HEK293 (cell line): ENCODE measurements around the gene IL17RC.
A peak's percentile ranks its signal among the peaks of the same experiment; 100 is the strongest.

Experiments used
- GLIS1 ChIP-seq: fragments of 450-650 bp; formaldehyde crosslinking; IDR thresholded peaks from 2 replicates; pipeline ENCODE4 v1.5.1; 2016; ENCODE audit warnings: missing biosample characterization, missing genetic modification characterization
- KLF16 ChIP-seq: fragments of 450-650 bp; formaldehyde crosslinking; IDR thresholded peaks from 2 replicates; pipeline ENCODE4 v1.5.1; 2017; ENCODE audit warnings: missing biosample characterization, missing genetic modification characterization
- KLF9 ChIP-seq: fragments of 450-650 bp; formaldehyde crosslinking; IDR thresholded peaks from 2 replicates; pipeline ENCODE4 v1.5.1; 2016; ENCODE audit warnings: missing biosample characterization, missing genetic modification characterization, low read depth
- MEIS1 ChIP-seq: sonication (generic); formaldehyde crosslinking; IDR thresholded peaks from 2 replicates; pipeline ENCODE4 v1.8.1; 2022; ENCODE audit warnings: missing genetic modification reagents, mild to moderate bottlenecking, borderline replicate concordance
- SALL2 ChIP-seq: fragments of 450-650 bp; formaldehyde crosslinking; IDR thresholded peaks from 2 replicates; pipeline ENCODE4 v1.5.0; 2017; ENCODE audit warnings: missing biosample characterization, mild to moderate bottlenecking, missing genetic modification characterization, borderline replicate concordance
- TCF7L2 ChIP-seq: IDR thresholded peaks from 2 replicates; pipeline ENCODE4 v1.6.1; 2011; ENCODE audit warnings: low read depth, mild to moderate bottlenecking, inconsistent platforms, low read length, moderate library complexity, borderline replicate concordance
- ZBTB7A ChIP-seq: fragments of 450-650 bp; formaldehyde crosslinking; IDR thresholded peaks from 2 replicates; pipeline ENCODE4 v1.5.1; 2016; ENCODE audit warnings: low read depth, missing biosample characterization, missing genetic modification characterization
- ZFHX2 ChIP-seq: fragments of 450-650 bp; formaldehyde crosslinking; conservative IDR thresholded peaks from 2 replicates; pipeline ENCODE4 v1.5.1; 2016; ENCODE audit warnings: missing biosample characterization, missing genetic modification characterization
- ZIC2 ChIP-seq: fragments of 450-650 bp; formaldehyde crosslinking; IDR thresholded peaks from 2 replicates; pipeline ENCODE4 v1.5.1; 2016; ENCODE audit warnings: missing biosample characterization, missing genetic modification characterization
- ZNF10 ChIP-seq: fragments of 450-650 bp; formaldehyde crosslinking; IDR thresholded peaks from 2 replicates; pipeline ENCODE4 v1.5.1; 2017; ENCODE audit warnings: missing biosample characterization, missing genetic modification characterization
- ZNF112 ChIP-seq: fragments of 450-650 bp; formaldehyde crosslinking; IDR thresholded peaks from 2 replicates; pipeline ENCODE4 v1.5.0; 2017; ENCODE audit warnings: missing biosample characterization, missing genetic modification characterization
- ZNF138 ChIP-seq: fragments of 450-650 bp; formaldehyde crosslinking; IDR thresholded peaks from 2 replicates; pipeline ENCODE4 v1.5.1; 2016; ENCODE audit warnings: missing biosample characterization, missing genetic modification characterization, borderline replicate concordance
- ZNF146 ChIP-seq: fragments of 450-650 bp; formaldehyde crosslinking; IDR thresholded peaks from 2 replicates; pipeline ENCODE4 v1.5.1; 2016; ENCODE audit warnings: missing biosample characterization, missing genetic modification characterization
- ZNF184 ChIP-seq: fragments of 450-650 bp; IDR thresholded peaks from 2 replicates; pipeline ENCODE4 v1.5.1; 2018; ENCODE audit warnings: missing biosample characterization, mild to moderate bottlenecking, missing genetic modification characterization
- ZNF341 ChIP-seq: fragments of 450-650 bp; formaldehyde crosslinking; IDR thresholded peaks from 2 replicates; pipeline ENCODE4; 2016; ENCODE audit warnings: low read depth, missing biosample characterization, missing genetic modification characterization
- ZNF416 ChIP-seq: fragments of 450-650 bp; formaldehyde crosslinking; IDR thresholded peaks from 2 replicates; pipeline ENCODE4 v1.5.1; 2016; ENCODE audit warnings: missing biosample characterization, missing genetic modification characterization
- ZNF529 ChIP-seq: fragments of 450-650 bp; formaldehyde crosslinking; IDR thresholded peaks from 2 replicates; pipeline ENCODE4 v1.5.1; 2017; ENCODE audit warnings: missing genetic modification characterization, missing biosample characterization; ENCODE audit not compliant: insufficient replicate concordance
- ZNF624 ChIP-seq: fragments of 450-650 bp; formaldehyde crosslinking; IDR thresholded peaks from 2 replicates; pipeline ENCODE4 v1.5.1; 2017; ENCODE audit warnings: missing biosample characterization, missing genetic modification characterization
- ZNF664 ChIP-seq: fragments of 450-650 bp; formaldehyde crosslinking; IDR thresholded peaks from 2 replicates; pipeline ENCODE4 v1.5.1; 2016; ENCODE audit warnings: missing biosample characterization, missing genetic modification characterization
- ZNF768 ChIP-seq: fragments of 450-650 bp; formaldehyde crosslinking; IDR thresholded peaks from 2 replicates; pipeline ENCODE4 v1.5.1; 2018; ENCODE audit warnings: missing biosample characterization, mild to moderate bottlenecking, missing genetic modification characterization
- TF ChIP-seq, protein P1 (sequence below): fragments of 450-650 bp; formaldehyde crosslinking; IDR thresholded peaks from 2 replicates; pipeline ENCODE4 v1.5.1; 2016; ENCODE audit warnings: missing biosample characterization, missing genetic modification characterization, borderline replicate concordance
- TF ChIP-seq, protein P2 (sequence below): fragments of 450-650 bp; formaldehyde crosslinking; IDR thresholded peaks from 2 replicates; pipeline ENCODE4 v1.5.1; 2016; ENCODE audit warnings: missing biosample characterization, missing genetic modification characterization
- TF ChIP-seq, protein P3 (sequence below): fragments of 450-650 bp; formaldehyde crosslinking; IDR thresholded peaks from 2 replicates; pipeline ENCODE4 v1.5.1; 2016; ENCODE audit warnings: missing biosample characterization, missing genetic modification characterization
- TF ChIP-seq, protein P4 (sequence below): fragments of 450-650 bp; formaldehyde crosslinking; IDR thresholded peaks from 2 replicates; pipeline ENCODE4 v1.5.1; 2016; ENCODE audit warnings: missing biosample characterization, missing genetic modification characterization

Gene IL17RC

DNA sequence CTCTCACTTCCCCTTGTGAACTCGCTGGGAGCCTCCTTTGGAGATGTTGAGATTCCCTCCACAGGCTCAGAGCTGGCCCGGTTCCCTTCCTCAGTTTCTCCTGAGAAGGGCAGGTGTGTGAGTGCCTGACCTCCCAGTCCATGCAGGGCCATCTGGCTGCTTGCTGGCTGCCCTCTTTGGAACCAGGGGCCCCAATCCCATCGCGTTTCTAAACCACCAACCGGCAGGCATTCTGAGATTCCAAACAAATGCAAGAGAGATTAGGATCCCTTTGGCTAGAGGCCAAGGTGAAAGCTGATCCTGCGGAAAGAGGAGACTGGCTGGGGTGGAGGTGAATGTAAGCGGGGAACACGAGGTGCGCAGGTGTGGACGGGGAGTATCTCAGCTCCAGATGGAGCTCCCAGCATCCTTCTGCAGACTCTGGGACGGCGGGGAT lies 38.2 kb downstream of the IL17RC start (continued):
- TF ChIP-seq, protein P1, sequence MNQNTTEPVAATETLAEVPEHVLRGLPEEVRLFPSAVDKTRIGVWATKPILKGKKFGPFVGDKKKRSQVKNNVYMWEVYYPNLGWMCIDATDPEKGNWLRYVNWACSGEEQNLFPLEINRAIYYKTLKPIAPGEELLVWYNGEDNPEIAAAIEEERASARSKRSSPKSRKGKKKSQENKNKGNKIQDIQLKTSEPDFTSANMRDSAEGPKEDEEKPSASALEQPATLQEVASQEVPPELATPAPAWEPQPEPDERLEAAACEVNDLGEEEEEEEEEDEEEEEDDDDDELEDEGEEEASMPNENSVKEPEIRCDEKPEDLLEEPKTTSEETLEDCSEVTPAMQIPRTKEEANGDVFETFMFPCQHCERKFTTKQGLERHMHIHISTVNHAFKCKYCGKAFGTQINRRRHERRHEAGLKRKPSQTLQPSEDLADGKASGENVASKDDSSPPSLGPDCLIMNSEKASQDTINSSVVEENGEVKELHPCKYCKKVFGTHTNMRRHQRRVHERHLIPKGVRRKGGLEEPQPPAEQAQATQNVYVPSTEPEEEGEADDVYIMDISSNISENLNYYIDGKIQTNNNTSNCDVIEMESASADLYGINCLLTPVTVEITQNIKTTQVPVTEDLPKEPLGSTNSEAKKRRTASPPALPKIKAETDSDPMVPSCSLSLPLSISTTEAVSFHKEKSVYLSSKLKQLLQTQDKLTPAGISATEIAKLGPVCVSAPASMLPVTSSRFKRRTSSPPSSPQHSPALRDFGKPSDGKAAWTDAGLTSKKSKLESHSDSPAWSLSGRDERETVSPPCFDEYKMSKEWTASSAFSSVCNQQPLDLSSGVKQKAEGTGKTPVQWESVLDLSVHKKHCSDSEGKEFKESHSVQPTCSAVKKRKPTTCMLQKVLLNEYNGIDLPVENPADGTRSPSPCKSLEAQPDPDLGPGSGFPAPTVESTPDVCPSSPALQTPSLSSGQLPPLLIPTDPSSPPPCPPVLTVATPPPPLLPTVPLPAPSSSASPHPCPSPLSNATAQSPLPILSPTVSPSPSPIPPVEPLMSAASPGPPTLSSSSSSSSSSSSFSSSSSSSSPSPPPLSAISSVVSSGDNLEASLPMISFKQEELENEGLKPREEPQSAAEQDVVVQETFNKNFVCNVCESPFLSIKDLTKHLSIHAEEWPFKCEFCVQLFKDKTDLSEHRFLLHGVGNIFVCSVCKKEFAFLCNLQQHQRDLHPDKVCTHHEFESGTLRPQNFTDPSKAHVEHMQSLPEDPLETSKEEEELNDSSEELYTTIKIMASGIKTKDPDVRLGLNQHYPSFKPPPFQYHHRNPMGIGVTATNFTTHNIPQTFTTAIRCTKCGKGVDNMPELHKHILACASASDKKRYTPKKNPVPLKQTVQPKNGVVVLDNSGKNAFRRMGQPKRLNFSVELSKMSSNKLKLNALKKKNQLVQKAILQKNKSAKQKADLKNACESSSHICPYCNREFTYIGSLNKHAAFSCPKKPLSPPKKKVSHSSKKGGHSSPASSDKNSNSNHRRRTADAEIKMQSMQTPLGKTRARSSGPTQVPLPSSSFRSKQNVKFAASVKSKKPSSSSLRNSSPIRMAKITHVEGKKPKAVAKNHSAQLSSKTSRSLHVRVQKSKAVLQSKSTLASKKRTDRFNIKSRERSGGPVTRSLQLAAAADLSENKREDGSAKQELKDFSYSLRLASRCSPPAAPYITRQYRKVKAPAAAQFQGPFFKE = no peak
- TF ChIP-seq ZNF112 (no peak), ZFHX2 (tag by site-specific recombination) (no peak), ZBTB7A (tag by site-specific recombination) (no peak), MEIS1 (CRISPR knock-in tag) (no peak), ZNF416 (tag by site-specific recombination) (no peak), ZNF184 (tag by site-specific recombination) (no peak), ZNF768 (tag by site-specific recombination) (no peak), SALL2 (no peak), ZNF146 (no peak), ZNF529 (no peak), KLF9 (tag by site-specific recombination) (no peak), ZNF664 (no peak), ZNF138 (tag by site-specific recombination) (no peak), KLF16 (tag by site-specific recombination) (no peak), ZNF341 (tag by site-specific recombination) (no peak), ZNF624 (tag by site-specific recombination) (no peak), TCF7L2 (no peak), GLIS1 (tag by site-specific recombination) (0 out of 2 replicates have a peak, but pooled peaks have one; percentile 15), ZIC2 (peak; percentile 27), ZNF10 (tag by site-specific recombination) (no peak)
- TF ChIP-seq, protein P2, sequence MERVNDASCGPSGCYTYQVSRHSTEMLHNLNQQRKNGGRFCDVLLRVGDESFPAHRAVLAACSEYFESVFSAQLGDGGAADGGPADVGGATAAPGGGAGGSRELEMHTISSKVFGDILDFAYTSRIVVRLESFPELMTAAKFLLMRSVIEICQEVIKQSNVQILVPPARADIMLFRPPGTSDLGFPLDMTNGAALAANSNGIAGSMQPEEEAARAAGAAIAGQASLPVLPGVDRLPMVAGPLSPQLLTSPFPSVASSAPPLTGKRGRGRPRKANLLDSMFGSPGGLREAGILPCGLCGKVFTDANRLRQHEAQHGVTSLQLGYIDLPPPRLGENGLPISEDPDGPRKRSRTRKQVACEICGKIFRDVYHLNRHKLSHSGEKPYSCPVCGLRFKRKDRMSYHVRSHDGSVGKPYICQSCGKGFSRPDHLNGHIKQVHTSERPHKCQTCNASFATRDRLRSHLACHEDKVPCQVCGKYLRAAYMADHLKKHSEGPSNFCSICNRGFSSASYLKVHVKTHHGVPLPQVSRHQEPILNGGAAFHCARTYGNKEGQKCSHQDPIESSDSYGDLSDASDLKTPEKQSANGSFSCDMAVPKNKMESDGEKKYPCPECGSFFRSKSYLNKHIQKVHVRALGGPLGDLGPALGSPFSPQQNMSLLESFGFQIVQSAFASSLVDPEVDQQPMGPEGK = peak; percentile 43; the same call in 1 of the 2 replicates
- TF ChIP-seq, protein P3, sequence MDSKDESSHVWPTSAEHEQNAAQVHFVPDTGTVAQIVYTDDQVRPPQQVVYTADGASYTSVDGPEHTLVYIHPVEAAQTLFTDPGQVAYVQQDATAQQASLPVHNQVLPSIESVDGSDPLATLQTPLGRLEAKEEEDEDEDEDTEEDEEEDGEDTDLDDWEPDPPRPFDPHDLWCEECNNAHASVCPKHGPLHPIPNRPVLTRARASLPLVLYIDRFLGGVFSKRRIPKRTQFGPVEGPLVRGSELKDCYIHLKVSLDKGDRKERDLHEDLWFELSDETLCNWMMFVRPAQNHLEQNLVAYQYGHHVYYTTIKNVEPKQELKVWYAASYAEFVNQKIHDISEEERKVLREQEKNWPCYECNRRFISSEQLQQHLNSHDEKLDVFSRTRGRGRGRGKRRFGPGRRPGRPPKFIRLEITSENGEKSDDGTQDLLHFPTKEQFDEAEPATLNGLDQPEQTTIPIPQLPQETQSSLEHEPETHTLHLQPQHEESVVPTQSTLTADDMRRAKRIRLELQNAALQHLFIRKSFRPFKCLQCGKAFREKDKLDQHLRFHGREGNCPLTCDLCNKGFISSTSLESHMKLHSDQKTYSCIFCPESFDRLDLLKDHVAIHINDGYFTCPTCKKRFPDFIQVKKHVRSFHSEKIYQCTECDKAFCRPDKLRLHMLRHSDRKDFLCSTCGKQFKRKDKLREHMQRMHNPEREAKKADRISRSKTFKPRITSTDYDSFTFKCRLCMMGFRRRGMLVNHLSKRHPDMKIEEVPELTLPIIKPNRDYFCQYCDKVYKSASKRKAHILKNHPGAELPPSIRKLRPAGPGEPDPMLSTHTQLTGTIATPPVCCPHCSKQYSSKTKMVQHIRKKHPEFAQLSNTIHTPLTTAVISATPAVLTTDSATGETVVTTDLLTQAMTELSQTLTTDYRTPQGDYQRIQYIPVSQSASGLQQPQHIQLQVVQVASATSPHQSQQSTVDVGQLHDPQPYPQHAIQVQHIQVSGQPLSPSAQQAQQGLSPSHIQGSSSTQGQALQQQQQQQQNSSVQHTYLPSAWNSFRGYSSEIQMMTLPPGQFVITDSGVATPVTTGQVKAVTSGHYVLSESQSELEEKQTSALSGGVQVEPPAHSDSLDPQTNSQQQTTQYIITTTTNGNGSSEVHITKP (tag by site-specific recombination) = no peak
- TF ChIP-seq, protein P4, sequence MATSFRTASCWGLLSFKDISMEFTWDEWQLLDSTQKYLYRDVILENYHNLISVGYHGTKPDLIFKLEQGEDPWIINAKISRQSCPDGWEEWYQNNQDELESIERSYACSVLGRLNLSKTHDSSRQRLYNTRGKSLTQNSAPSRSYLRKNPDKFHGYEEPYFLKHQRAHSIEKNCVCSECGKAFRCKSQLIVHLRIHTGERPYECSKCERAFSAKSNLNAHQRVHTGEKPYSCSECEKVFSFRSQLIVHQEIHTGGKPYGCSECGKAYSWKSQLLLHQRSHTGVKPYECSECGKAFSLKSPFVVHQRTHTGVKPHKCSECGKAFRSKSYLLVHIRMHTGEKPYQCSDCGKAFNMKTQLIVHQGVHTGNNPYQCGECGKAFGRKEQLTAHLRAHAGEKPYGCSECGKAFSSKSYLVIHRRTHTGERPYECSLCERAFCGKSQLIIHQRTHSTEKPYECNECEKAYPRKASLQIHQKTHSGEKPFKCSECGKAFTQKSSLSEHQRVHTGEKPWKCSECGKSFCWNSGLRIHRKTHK (tag by site-specific recombination) = no peak
- TF ChIP-seq, all 188 proteins: peak for 16
